Muscle layer of colon (tissue), 2 donors: Measurements from ENCODE around the gene ADPGK.
"Not testable (repeated sequence)": the region's sequence is repeated elsewhere in the genome, so short reads cannot be mapped to it uniquely, and the experiment has no call there.

ENCODE experiments used
- H3K27ac ChIP-seq: one replicate; pipeline ENCODE4 v1.7.0; 2013; ENCODE audit warnings: low read depth, mild to moderate bottlenecking, low read length, moderate library complexity
- H3K27me3 ChIP-seq, 2 donors: one replicate each; pipeline ENCODE4 v1.7.0; 2013; ENCODE audit warnings: low read length in 2 of 2, mild to moderate bottlenecking in 2 of 2; ENCODE audit not compliant: insufficient read depth in 2 of 2, control insufficient read depth in 1 of 2
- H3K36me3 ChIP-seq: one replicate; pipeline ENCODE4 v1.7.0; 2013; ENCODE audit warnings: mild to moderate bottlenecking, low read length; ENCODE audit not compliant: insufficient read depth
- H3K4me1 ChIP-seq: one replicate; pipeline ENCODE4 v1.7.0; 2013; ENCODE audit warnings: mild to moderate bottlenecking, low read length; ENCODE audit not compliant: insufficient read depth
- H3K4me3 ChIP-seq, 2 donors: one replicate each; pipeline ENCODE4 v1.7.0; 2013; ENCODE audit warnings: low read length in 2 of 2, low read depth in 1 of 2, mild to moderate bottlenecking in 1 of 2, moderate library complexity in 1 of 2
- H3K9ac ChIP-seq: one replicate; pipeline ENCODE4 v1.7.0; 2013; ENCODE audit warnings: low read length
- H3K9me3 ChIP-seq: one replicate; pipeline ENCODE4 v1.7.0; 2013; ENCODE audit warnings: mild to moderate bottlenecking, low read length
- donor health status: abdominal sarcoma.
- donor health status: Adenocarcinoma of cecum.

The ADPGK gene

DNA sequence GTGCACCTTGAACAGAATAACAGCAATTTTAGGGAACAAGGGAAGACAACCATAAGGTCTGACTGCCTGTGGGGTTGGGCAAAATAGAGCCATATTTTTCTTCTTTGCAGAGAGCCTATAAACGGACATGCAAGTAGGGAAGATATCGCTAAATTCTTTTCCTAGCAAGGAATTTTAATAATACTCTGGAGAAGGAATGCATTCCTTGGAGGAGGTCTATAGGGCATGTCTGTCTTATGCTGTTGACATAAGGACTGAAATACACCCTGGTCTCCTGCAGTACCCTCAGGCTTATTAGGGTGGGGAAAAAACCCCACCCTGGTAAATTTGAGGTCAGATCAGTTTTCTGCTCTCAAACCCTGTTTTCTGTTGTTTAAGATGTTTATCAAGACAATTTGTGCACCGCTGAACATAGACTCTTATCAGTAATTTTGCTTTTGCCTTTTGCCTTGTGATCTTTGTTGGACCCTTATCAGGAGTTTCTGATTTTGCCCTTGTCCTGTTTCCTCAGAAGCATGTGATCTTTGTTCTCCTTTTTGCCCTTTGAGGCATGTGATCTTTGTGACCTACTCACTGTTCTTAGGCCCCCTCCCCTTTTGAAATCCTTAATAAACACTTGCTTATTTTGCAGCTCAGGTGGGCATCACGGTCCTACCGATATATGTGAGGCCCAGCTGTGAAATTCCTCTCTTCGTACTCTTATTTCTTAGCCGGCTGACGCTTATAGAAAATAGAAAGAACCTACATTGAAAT lies 74.8 kb downstream of the ADPGK start:
- H3K27me3 ChIP-seq, H3K4me3 ChIP-seq, H3K27ac ChIP-seq, H3K9me3 ChIP-seq, H3K4me1 ChIP-seq, H3K9ac ChIP-seq: not testable (repeated sequence)
- H3K36me3 ChIP-seq = peaks cover 13% of the 10 kb centered on the region

DNA sequence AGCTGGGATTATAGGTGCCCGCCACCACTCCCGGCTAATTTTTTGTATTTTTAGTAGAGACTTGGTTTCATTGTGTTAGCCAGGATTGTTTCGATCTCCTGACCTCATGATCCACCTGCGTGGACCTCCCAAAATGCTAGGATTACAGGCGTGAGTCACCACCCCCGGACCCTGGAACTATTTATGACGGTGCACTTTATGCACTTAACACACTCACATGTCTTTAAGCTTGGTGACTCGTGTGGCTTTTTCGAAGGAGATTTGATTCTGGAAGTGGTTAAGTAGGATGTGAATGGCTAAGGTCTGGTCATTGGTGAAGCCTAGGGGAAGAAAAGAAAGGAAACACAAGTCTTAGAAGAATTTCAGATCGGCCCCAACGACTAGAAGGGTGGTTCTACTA lies 77.3 kb downstream of the ADPGK start:
- Histone ChIP-seq H3K27me3 (no peaks in the 10 kb centered on the region), H3K27ac (no peak overlapping the region), H3K36me3 (no peaks in the 10 kb centered on the region), H3K9me3 (no peaks in the 10 kb centered on the region), H3K4me1 (no peaks in the 10 kb centered on the region), H3K9ac (no peak overlapping the region), H3K4me3 (no peak overlapping the region)
